ENCODE results near the gene ALDOC.
"Not testable (repeated sequence)": the region's sequence is repeated elsewhere in the genome, so short reads cannot be mapped to it uniquely, and the experiment has no call there.

Gene ALDOC

DNA sequence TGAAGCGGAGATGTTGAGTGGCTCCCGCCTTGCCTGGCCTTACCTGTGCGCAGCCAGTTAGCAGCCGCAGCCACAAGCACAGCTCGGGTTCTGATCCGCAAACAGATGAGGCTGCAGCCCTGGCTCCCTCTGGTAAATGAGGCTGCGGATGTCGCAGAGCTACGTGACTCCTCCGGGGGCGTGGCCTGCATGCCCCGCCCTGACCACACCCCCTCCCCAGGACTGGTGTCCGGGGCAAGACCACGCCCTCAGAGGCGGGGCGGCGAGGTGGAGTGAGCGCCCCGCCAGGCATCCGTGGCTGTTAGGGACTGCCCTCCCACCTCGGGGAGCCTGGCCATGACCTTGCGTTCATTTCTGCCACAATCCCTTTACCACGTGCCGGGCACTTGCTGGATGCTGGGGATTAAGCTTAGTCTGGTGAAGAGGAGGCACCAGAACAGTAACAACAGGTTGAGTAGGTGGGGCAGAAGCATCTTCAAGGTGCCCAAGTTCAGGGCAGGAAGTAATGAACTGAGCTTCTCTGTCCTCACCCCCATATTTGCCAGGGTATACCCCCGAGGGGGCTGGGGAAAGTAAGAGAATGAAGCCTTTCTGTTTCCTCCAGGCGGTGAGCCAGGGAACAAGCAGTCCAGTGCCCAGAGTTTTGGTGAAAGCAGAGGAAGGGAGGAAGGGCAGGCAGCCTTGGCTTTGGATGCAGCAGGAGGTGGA is at the start of gene ALDOC:
TSS of gene ALDOC (minus strand) at position 138 of the 708 bp plus-strand sequence. CDS start 1,363 bp downstream, outside the sequence.
- peak; percentile 98 for DNase-seq (ENCODE audit: low spot score)

DNA sequence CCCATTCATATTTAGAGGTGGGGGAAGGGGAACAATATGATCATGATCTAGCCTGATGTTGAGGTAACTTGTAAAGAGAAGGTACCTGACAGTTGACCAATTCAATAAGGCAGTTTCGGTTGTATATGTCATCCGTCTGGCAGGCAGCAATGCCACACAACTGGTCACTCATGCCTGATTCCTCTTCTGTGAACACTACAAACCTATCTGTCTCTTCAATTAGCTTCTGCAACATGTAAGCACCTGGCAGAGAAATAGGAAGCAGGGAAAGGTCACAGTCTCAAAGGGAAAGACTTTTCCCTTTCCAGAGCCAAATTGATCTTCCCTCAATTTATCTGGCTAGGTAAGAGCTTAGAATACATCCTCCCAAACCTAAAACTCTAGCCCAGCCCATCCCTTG is 47.5 kb upstream of the ALDOC start:
- DNase-seq (ENCODE audit: low spot score) = no peak

DNA sequence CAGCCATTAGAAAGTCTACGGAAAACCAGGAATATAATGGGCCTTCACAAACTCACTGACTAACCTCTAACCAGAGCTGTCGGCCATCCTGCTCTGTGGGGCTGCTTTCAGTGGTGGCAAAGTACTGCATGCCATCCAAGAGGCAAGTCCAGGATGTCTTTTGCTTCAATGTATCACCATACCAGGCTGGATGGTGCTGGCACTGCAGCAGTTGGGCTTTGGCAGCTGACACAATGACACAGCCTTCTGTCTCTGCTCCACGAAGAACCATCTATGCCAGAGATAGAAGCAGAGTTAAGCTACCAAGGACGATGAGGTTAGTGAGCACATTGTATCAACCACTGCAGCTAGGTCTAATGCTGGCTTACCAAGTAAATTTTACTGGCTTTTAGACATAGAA is 47.0 kb upstream of the ALDOC start:
- DNase-seq (ENCODE audit: low spot score) = peak; percentile 32

DNA sequence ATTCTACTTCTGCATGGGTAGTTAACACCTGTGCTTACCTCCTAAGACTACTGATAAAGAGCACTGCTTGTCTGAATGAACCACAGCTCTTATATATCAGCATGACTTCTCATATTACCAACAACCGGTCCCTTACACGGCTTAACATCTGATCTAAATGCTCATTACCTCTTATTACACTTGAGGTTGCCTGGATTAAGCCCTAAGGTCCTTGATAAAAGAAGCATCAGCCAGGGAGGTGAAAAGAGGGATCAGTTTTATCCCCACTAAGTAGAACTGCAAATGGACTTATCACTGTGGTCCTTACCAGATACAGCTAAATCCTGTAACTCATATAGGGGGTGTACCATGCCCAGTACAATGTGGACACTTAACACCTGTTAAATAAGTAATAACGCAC is 45.5 kb upstream of the ALDOC start:
- DNase-seq (ENCODE audit: low spot score) = no peak

DNA sequence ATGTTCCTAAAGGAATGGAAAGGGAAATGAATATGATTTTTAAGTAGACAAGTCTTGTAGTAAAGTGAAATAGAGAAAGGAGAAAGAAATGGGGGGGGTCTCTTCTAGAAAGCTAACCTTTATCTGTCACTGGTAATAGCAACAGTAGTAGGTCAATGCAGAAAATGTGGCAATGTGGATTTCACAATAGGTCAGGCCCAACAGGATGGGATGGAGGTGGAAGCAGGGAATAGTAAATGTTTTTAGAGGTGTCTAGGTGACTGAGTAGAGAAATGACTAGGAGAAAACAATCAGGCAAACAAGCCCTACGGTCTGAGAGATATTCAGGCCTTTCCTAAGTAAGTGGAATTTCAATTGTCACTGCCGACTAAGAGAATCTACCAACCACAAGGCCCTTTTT is 43.3 kb upstream of the ALDOC start:
- no peak for DNase-seq (ENCODE audit: low spot score)

DNA sequence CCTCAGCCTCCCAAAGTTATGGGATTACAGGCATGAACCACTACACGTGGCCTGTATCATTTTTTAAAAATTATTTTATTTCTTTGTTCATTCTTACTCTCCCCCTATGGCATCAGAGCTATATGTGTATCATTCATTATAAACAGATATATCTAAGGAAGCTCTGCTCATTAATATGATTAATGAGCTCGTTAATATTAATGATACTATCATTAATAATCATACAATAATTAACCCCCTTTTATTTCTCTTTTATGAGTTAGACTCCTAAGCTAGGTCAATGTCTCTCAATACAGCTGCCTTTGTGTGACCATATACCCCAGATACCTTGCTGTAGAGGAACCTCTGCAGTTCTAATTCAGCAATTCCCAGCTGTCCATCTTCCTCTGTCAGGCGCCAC is 41.8 kb upstream of the ALDOC start:
- no peak for DNase-seq (ENCODE audit: low spot score)

DNA sequence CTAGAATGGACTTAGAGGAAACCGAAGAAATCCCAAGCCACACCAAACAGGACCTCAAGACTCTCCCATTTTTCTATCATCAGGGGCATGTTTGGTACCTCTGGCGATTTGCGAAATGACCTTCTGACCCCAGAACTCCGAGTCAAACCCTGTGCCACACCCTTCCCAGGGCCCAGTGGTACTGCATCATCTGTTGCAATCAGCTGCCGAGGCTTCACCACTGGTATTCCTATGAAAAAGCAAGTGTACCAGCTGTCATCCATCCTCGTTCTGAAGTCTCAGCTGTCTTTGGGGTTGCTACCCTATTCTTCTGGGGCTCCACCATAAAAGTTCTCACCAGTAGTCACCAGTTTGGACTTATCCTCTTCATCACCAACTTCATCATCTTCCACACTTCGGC is 39.6 kb upstream of the ALDOC start:
- DNase-seq (ENCODE audit: low spot score) = no peak

DNA sequence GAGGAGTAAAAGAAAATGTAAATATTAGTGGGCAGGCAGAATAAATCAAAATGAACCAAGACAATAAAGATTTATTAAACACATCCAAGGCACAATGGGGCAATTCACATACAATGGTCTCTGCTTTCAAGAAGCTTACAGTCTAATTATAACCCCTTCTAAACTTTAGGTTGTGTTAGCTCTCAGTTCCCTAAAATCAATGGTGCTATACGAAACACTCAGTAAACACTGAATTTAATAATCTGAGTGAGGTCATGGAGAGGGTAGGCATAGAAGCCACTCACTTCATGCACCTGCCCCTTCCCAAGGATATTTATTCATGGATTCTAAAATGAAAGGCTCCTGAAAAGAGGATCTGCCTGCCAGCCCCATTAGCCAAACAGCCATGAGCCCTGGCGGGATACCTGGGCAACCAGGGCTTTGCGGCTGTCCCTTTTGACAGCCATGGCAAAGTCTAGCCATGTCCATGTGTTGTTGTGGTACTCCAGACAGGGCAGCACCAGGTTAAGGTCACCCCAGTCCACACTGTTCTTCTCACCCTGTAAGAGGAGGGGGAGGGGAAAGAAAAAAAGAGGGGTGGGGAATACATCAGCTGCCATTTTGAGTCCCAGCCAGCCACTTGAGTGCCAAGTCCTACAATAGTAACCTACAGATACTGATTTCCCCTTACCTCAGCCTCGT is 38.7 kb upstream of the ALDOC start:
- no peak for DNase-seq (ENCODE audit: low spot score)

DNA sequence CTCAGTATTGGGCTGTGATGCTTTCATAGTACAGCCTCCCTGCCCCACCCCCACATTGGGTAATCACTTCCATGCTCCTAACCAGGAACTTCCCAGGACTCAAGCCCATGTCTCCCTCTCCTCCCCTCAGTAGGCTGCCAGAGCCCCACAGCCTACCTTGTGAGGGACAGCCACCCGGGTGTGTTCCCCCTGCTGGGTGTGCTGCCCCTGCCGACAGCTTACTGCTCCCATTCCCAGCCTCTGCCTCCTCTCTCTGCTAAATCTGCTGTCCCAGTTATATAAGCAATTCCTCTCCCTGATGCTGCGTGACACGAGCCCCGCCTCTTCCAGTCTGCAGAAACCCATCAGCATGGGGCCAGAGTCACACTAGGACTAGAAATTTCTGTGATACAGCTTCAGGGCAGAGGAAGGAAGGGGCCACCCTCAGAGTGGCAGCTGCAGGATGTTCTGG is 37.3 kb upstream of the ALDOC start, which contains the start of gene RSKR:
TSS of gene RSKR (minus strand) at position 255 of the 451 bp plus-strand sequence. CDS start at position 231, 24 bp downstream.
- DNase-seq (ENCODE audit: low spot score) = no peak

DNA sequence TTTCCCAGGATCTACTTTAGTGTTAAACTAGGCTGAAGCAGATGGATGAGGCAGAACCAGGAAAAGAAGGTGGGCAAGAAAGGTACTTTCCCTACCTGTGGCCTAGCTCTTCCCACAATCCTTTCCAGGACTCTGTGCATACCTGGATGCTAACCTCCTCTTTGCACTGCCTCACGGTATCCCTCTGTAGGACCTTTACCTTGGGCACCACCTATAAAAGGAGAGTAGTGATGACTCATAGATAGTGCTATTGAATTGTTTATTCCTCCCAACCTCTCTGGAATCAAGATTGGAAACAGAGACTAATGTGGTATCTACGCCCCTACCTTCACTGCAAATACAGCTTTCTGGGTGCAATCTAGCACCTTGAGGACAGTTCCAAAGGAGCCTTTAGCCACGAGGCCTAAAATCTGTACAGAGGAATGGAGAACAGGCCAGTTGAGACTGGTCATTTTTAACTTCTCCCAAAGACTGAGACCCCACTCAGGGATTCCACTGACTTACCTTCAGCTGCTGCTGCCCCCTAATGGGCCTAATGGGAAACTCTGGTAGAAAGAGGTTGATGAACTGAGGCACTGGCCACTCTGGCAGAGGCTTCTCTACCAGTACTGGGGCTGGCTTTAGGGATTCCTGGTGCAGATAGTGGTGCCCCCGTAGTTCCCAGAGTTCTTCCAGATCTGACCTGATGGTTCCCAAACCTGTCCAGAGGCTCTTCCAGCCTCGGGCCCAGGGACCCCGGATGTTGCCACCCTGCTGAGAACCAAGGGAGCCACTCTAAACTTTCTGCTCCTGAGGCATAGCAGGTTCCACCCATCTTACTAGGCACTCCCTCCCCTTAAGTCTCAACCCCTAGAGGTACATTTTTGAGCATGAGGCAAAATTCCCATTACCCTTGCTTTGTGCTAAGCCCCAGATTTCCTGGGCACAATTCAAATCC is 36.5 kb upstream of the ALDOC start:
- peak; percentile 58 for DNase-seq (ENCODE audit: low spot score)

DNA sequence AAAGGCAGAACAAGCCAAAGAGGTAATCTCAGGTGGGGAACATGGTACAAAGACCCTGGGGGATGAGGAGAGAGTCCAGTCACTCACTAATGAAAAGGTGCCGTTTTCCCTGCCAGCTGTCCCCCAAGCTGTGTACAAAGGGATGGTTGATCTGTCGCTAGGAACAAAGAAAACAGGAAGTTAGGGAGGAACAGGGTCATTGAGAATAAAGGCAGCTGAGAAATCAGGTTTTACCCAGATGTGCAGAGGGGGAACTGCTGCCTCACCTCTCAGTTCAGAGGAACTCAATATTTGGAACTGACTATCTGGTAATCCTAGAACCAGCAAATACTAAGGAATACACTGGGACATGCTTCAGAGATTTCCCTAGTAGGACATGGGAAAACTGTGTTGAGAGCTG is 35.8 kb upstream of the ALDOC start:
- DNase-seq (ENCODE audit: low spot score) = no peak

DNA sequence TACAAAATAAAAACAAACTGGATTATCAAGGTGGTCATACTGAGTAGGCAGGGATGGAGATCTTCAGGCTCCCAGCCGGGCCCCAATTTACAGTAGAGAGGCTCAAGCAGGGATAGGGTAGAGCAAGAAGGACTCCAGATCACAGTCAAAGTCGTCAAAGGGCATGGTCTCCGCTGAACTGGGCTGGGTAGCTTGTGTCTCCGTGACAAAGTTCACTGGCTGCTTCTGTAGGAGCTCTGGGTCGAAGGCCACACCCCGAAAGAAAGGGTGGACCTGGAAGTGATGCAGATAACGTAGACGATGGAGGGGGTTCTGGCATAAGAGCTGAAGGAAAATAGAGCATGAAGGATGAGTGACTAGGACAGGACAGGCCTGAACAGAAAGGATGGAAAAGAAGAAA is 33.7 kb upstream of the ALDOC start:
- no peak for DNase-seq (ENCODE audit: low spot score)

DNA sequence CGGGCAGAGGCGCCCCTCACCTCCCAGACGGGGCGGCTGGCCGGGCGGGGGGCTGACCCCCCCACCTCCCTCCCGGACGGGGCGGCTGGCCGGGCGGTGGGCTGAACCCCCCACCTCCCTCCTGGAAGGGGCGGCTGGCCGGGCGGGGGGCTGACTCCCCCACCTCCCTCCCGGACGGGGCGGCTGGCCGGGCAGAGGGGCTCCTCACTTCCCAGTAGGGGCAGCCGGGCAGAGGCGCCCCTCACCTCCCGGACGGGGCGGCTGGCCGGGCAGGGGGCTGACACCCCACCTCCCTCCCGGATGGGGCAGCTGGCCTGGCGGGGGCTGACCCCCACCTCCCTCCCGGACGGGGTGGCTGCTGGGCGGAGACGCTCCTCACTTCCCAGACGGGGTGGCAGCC is 27.3 kb upstream of the ALDOC start:
- not testable (repeated sequence) for DNase-seq (ENCODE audit: low spot score)

DNA sequence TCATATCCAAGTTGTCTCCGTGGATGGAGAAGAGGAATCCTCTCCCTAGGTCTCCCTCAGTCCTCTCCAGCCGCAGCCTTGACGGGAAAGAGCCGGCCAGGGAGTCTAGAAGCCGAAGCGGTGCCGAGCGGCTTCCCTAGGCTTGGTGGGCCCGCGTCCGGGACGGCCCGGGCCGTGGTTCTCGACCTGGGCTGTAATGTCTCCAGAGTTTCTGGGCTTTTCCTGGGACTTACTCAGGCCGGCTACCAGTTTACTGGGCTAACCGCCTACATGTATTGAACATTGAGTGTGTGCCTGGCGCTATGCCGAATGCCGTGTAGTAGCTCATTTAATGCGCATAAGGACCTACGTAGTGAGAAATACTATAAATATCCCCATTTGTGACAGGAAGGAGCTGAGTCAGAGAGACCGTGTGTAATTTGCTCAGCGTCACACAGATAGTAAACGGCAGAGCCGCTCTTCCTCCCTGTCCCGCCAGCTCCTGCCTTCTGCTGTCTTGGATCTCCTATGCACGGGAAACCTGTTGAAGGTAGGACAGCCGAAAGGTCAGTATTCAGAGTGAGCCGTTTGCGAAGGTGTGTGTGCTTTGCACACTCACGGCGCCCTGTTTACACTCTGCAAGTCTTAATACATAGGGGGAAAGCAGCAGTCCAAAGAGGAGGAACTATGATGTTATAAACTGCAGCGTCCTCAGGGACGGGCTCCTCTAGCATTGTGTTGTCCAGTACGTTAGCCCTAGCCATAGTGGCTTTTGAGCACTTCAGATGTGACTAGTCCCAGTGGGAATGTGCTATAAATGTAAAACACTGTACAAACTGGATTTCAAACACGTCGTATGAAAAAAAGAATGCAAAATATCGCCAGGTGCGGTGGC is 22.9 kb upstream of the ALDOC start:
- peak; percentile 49 for DNase-seq (ENCODE audit: low spot score)

DNA sequence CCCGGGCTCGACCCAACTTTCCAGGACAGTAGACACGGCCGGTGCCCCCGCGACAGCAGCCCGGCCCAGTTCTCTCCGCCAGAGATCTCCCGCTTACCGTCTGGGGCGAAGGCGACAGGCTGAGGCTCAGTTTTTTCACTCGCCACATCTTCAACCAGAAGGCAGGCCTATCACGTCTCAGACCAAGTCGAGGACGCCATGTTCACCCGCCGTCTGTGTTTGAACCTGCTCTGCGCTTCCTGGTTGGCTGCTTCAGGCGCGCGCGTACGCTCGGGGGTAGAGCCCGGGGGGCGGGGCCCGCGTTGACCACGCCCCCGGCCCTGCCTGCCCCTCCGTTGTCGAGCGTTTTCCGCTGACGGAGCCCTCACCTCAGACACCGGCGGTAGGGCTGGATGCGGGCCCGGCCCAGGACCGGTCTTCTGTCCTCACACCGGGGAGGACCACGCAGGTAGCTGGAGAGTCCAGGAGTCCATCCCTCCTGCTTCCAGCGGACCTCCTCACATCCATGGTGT is 22.2 kb upstream of the ALDOC start, which contains the start of gene SPAG5:
TSS of gene SPAG5 (minus strand) at position 227 of the 512 bp plus-strand sequence. CDS start at position 148, 79 bp downstream.
- DNase-seq (ENCODE audit: low spot score) = peak; percentile 88

DNA sequence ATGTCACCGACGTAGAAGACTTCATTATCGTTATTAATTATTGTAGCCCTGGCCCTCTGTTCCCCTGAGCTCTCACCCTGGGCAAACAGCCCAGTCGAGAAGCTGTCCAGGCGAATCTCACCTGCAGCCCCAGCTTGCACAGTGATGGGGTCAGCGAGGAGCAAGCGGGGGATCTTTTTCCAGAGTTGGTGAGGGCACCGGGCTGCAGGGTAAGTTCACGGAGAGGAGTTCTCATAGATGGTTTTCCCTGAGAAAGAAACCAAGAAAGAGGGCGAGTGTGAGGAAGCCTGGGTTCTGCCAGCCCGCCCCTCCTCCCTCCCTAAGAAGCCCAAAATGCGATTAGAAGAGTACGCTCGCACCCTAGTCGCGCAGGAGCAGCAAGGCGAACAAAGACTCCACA is 21.7 kb upstream of the ALDOC start:
- no peak for DNase-seq (ENCODE audit: low spot score)

DNA sequence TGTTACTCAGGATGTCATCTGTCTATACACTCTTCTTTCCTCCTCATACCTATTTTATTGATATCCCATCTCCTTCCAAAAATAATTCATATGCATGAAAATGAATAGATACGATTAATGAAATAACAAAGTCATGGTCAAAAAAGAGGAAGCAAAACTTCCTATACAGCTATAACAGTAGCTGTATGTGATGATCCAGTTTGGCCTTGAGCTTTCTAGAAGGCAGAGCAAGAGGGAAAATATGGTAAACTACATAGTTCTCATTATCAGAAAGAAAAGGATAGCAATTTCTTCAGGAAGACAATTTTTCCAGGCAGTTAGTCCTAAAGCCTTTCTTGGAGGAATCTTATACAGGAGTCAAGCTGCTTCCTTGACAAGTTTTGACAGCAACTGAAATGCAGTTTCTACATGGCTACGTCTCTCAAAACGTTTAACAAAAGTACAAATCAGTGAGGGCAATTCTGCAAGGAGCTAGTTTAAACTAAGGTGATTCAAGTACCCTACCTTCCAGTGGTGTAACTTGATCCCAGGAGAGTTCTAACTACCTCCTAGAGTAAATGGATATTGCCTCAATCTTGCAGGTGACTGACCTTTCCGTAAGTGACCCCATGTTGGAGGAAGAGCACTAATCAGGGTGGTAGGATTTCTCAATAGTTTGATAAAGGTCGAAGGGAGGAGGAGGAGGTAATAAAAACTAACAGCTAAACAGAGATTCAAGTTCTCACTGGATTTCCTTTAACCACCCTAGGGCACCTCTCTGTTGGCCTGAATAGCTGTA is 21.1 kb upstream of the ALDOC start:
- no peak for DNase-seq (ENCODE audit: low spot score)

DNA sequence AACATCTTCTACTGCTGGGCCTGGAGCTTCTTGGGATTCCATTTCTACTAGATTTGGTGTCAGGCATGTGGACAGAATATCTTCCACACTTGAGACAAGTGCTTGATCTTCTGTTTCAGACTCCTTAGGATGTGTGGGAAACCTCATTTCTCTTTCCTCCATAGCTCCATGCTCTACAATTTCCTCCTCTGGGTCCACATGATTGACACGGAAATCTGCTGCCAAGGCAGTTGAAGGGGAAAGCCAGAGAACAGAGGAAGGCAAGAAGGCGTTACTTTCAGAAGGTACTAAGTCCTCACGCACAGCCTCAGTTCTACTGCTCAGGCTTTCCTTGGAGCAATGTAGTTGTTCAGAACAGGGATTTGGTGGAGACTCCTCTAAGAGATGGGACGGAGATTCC is 15.6 kb upstream of the ALDOC start:
- DNase-seq (ENCODE audit: low spot score) = no peak

DNA sequence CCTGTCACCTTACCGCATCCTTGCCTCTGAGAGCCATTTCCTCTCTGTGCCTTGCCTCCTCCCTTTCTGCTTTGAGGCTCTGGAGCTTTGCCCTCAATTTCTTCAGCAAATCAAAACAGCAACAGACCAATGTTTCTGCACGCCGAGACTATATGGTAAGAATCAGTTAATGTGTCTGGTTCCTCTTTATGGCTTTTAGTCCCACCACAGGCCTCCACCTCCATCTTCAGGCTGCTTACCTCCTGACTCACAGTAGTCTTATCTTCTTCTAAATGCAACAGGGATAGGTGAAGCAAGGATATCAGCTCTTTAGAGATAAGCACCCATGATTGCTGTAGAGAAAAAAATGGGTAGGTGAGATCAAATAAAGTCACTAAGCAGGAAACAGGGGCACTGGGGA is 9.2 kb upstream of the ALDOC start:
- no peak for DNase-seq (ENCODE audit: low spot score)

DNA sequence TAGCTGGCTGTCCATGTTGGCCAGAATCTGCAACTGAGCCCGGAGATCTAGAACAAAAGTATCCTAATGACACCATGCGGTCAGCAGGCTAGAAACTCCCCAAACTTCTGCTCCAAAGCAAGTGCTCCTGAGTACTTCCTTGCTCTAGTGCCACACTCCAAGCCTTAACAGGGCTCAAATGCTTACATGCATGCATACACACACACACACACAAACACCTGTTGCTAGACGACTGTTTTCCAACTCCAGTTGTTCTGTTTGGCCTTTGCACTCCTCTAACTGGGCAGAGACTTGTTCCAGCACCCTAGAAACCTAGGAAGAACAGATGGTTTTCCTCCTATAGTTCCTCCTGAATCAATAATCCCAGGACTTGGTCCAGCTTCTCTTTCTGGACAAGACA is 7.7 kb upstream of the ALDOC start:
- DNase-seq (ENCODE audit: low spot score) = no peak

Data from pons (tissue), 1 donor.